IPS-18a (cell line): ENCODE data around the gene CDCA4.

Source experiments
- H3K27ac ChIP-seq: one replicate; pipeline ENCODE4 v1.5.1; 2013; ENCODE audit warnings: low read length
- H3K27me3 ChIP-seq: one replicate; pipeline ENCODE4 v1.6.1; 2013; ENCODE audit warnings: mild to moderate bottlenecking, low read length; ENCODE audit not compliant: control insufficient read depth, insufficient read depth
- H3K36me3 ChIP-seq: one replicate; pipeline ENCODE4 v1.6.1; 2013; ENCODE audit warnings: low read depth, low read length; ENCODE audit not compliant: control insufficient read depth
- H3K4me1 ChIP-seq: one replicate; pipeline ENCODE4 v1.6.1; 2013; ENCODE audit warnings: low read depth, low read length; ENCODE audit not compliant: control insufficient read depth
- H3K4me3 ChIP-seq: one replicate; pipeline ENCODE4 v1.5.1; 2013; ENCODE audit warnings: low read length
- H3K9ac ChIP-seq: one replicate; pipeline ENCODE4 v1.6.1; 2013; ENCODE audit warnings: mild to moderate bottlenecking, low read length, moderate library complexity
- H3K9me3 ChIP-seq: one replicate; pipeline ENCODE4 v1.6.1; 2013; ENCODE audit warnings: low read depth, low read length; ENCODE audit not compliant: control insufficient read depth

CDCA4 gene

GRCh38 chr14:104979758-104980610, 40.9 kb downstream of the CDCA4 start:
- Histone ChIP-seq H3K4me3 (no peak overlapping the region), H3K36me3 (no peaks in the 10 kb centered on the region), H3K27me3 (peaks cover 44% of the 10 kb centered on the region), H3K9ac (no peak overlapping the region), H3K4me1 (no peaks in the 10 kb centered on the region), H3K9me3 (no peaks in the 10 kb centered on the region), H3K27ac (no peak overlapping the region)

- Histone ChIP-seq H3K36me3 (no peaks in the 10 kb centered on the region), H3K27me3 (peaks cover 44% of the 10 kb centered on the region), H3K4me1 (no peaks in the 10 kb centered on the region), H3K4me3 (peak overlapping the region; percentile 45), H3K27ac (no peak overlapping the region), H3K9me3 (no peaks in the 10 kb centered on the region), H3K9ac (no peak overlapping the region)
Measured at GRCh38 chr14:104978746-104979691, 41.9 kb downstream of the CDCA4 start.

- H3K27ac ChIP-seq = no peak within 1 kb of the TSS
- H3K27me3 ChIP-seq = peaks cover 44% of the 10 kb centered on the region
- H3K36me3 ChIP-seq = no peaks in the 10 kb centered on the region
- no peaks in the 10 kb centered on the region for H3K9me3 ChIP-seq
- peak within 1 kb of the TSS; percentile 45 for H3K4me3 ChIP-seq
- H3K4me1 ChIP-seq = no peaks in the 10 kb centered on the region
- no peak within 1 kb of the TSS for H3K9ac ChIP-seq
Measured at GRCh38 chr14:104977681-104978653, 42.9 kb downstream of the CDCA4 start, which contains the start of gene AHNAK2. Gene AHNAK2, minus strand, starts transcription at chr14:104978374. Its CDS starts 137 bp downstream, at chr14:104978237.

- no peak overlapping the region for H3K9ac ChIP-seq
- H3K27ac ChIP-seq = no peak overlapping the region
- peaks cover 44% of the 10 kb centered on the region for H3K27me3 ChIP-seq
- H3K9me3 ChIP-seq = no peaks in the 10 kb centered on the region
- H3K4me1 ChIP-seq = no peaks in the 10 kb centered on the region
- H3K36me3 ChIP-seq = no peaks in the 10 kb centered on the region
- peak overlapping the region; percentile 45 for H3K4me3 ChIP-seq
Measured at GRCh38 chr14:104977008-104977680, 43.7 kb downstream of the CDCA4 start.

- Histone ChIP-seq H3K9me3 (no peaks in the 10 kb centered on the region), H3K4me3 (no peak overlapping the region), H3K9ac (no peak overlapping the region), H3K27ac (no peak overlapping the region), H3K4me1 (no peaks in the 10 kb centered on the region), H3K36me3 (no peaks in the 10 kb centered on the region), H3K27me3 (peaks cover 44% of the 10 kb centered on the region)
Measured at GRCh38 chr14:104976198-104977007, 44.5 kb downstream of the CDCA4 start.

GRCh38 chr14:104975481-104976197, 45.2 kb downstream of the CDCA4 start:
- H3K4me1 ChIP-seq = no peaks in the 10 kb centered on the region

GRCh38 chr14:104974665-104975390, 46.1 kb downstream of the CDCA4 start:
- H3K36me3 ChIP-seq = no peaks in the 10 kb centered on the region
- H3K9ac ChIP-seq = no peak overlapping the region
- no peaks in the 10 kb centered on the region for H3K4me1 ChIP-seq
- no peak overlapping the region for H3K27ac ChIP-seq
- H3K27me3 ChIP-seq = peaks cover 34% of the 10 kb centered on the region
- no peak overlapping the region for H3K4me3 ChIP-seq
- H3K9me3 ChIP-seq = no peaks in the 10 kb centered on the region

More at GRCh38 chr14:104975481-104976197, 45.2 kb downstream of the CDCA4 start:
- H3K4me3 ChIP-seq = no peak overlapping the region
- no peak overlapping the region for H3K9ac ChIP-seq
- peaks cover 43% of the 10 kb centered on the region for H3K27me3 ChIP-seq
- no peak overlapping the region for H3K27ac ChIP-seq
- H3K9me3 ChIP-seq = no peaks in the 10 kb centered on the region
- no peaks in the 10 kb centered on the region for H3K36me3 ChIP-seq

- Histone ChIP-seq H3K9me3 (no peaks in the 10 kb centered on the region), H3K27ac (no peak overlapping the region), H3K4me3 (no peak overlapping the region), H3K36me3 (no peaks in the 10 kb centered on the region), H3K9ac (no peak overlapping the region), H3K27me3 (peaks cover 28% of the 10 kb centered on the region), H3K4me1 (no peaks in the 10 kb centered on the region)
Measured at GRCh38 chr14:104974146-104974541, 46.7 kb downstream of the CDCA4 start.

- Histone ChIP-seq H3K4me3 (no peak overlapping the region), H3K9me3 (no peaks in the 10 kb centered on the region), H3K27me3 (peaks cover 22% of the 10 kb centered on the region), H3K36me3 (no peaks in the 10 kb centered on the region), H3K9ac (no peak overlapping the region), H3K27ac (no peak overlapping the region), H3K4me1 (peaks cover 1% of the 10 kb centered on the region)
Measured at GRCh38 chr14:104973385-104974145, 47.3 kb downstream of the CDCA4 start.
